T-helper 9 cell (primary cell): ENCODE data around the gene MRPL10.

ENCODE experiments used
- DNase-seq: peaks from one replicate; pipeline ENCODE4 v3.0.0-alpha.2; 2020
- total RNA-seq, 2 donors: gene quantifications; one replicate each; lab custom pipeline; 2026; lab: John Stamatoyannopoulos, UW

Gene MRPL10
- 53.2 to 68.1 reads per million in 2 donors for total RNA-seq

- DNase-seq: peak; percentile 88
Measured at GRCh38 chr17:47831003-47831933, at the start of gene MRPL10, which contains the start of gene LRRC46. TSS of gene MRPL10 (minus strand) at chr17:47831541. CDS start at chr17:47831511, 30 bp downstream. TSS of gene LRRC46 (plus strand) at chr17:47831670. CDS start at chr17:47831990, 320 bp downstream.

- no peak for DNase-seq
Measured at GRCh38 chr17:47879776-47880454, 48.6 kb upstream of the MRPL10 start.

- DNase-seq: no peak
Measured at GRCh38 chr17:47879028-47879585, 47.8 kb upstream of the MRPL10 start.

- no peak for DNase-seq
Measured at GRCh38 chr17:47878203-47879027, 47.1 kb upstream of the MRPL10 start.

DNA sequence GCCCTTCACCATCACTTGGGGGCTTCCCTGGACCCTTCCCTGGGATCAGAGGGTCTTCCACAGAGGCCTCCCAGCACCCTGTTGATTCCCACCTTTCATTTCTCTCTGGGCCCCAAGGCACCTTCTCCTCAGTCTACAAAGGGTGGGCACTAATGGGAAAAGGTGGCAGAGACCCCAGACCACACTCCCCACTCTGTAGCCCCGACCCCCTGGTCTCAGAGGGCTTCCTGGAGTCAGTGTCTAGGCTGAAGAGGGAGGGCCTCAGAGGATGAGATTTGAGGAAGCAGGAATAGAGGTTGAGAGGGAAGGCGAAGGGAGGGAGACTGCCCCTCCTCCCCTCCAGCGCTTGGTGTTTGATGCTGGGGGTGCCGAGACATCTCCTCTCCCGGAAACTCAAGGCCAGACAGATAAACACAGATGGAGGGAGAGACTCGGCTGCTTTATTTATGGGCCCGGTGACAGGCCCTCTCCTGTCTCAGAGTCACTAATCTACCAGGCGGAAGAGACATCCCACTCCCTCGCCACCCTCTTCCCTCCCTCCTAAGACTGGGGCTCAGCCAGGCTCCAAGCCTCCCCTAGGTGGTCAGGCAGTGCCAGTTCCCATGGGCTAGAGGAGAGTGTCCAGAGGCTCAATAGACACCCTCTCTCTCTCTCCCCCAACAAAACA, 46.2 kb upstream of the MRPL10 start:
- DNase-seq: no peak

DNA sequence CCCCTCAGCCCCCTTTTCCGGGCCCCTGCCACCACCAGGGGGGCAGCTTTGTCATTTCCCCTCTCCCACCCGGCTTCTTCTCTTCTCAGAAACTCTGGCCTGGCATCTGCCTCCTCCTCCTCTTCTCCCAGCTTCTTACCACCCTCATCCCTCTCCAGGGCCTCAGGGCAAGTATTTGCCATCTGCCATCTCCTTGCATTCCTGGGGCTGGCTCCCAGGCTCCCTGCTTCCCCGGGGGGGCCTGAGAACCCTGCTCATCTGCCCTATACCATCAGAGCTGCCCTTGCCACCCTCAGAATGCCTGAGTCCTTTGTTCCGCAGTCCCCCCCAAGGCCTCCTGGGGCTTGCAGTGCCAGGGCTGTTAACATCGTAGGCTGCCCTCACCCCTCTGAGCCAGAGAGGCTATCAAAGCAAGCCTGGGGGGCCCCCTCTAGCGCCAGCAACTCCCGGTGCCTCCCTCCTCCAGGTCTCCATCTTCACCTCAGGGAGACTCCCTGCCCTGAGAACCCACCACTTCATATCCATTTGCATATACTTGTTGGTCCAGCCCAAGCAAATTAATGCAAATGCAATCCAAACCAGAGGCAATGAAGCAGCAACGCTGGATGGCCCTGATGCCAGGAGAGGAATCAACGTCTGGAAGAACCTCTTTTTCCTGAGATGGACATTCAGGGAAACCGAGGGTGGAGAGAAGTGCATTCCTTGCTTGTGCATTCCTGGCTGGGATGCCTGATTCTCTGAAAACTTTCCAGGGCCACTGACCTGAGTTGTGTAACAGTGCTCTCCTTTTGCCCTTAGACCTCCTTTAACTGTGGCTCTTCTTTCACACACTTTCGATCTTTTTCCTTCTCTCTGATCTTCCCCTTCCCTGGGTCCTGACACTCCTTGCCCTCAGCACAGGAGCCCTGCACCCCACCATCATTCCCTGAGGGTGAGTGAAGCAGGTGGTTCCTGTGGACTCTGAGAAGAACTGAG, 44.0 kb upstream of the MRPL10 start:
- no peak for DNase-seq

- DNase-seq: no peak
Measured at GRCh38 chr17:47873200-47874090, 42.1 kb upstream of the MRPL10 start.

DNA sequence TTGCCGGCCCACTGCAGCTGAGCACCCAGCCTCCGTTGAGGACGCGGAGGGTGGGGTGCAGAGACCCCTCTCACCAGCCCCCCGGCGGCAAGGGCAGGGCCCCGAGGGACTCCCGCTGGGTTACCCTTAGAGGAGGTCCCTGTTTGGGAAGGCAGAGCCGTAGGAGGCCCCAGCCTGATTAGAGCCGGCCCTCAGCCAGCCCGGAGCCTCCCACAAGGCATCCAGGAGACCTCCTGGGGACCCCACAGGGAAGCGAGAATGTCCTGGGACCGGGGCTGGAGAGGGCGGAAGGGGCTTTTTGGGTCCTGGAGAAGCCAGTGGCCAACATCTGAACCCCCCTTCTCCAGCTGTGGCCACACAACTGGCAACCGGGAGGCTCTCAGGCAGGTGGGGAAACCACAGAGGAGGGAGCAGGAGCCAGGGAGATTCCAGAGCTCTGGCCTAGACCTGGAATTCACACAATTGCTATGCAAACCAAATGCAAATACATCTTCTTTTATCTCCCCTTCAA, 41.4 kb upstream of the MRPL10 start:
- DNase-seq: no peak

DNA sequence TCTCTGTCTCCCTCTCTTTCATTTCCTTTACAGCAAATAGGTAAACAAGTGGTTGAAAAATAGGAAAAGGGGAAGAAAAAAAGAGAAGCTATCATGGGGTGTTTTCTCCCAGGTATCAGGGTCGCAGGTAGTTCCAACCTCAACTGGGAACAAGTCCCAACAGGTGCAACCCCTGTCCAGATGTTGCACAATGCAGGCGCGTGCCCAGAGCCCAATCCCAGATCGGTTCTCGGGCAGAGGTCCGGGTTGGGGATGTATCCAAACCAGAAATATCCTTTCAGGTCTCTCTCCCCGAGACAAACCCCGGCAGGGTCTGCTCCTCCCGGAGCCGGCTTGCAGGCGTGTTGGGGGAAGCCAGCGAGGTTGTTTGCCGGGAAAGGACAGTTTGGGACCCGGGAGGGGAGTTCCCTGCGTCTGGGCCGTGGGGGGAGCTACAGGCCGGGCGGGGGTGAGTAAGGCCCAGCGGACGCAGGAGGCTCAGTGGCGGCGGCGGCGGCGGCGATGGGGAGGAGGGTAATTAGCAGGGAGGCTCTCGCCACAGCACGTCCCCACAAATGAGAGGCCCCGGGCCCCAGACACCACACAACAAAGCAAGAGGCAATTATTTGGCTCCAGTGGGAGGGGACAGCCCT, 40.8 kb upstream of the MRPL10 start:
- DNase-seq: no peak

DNA sequence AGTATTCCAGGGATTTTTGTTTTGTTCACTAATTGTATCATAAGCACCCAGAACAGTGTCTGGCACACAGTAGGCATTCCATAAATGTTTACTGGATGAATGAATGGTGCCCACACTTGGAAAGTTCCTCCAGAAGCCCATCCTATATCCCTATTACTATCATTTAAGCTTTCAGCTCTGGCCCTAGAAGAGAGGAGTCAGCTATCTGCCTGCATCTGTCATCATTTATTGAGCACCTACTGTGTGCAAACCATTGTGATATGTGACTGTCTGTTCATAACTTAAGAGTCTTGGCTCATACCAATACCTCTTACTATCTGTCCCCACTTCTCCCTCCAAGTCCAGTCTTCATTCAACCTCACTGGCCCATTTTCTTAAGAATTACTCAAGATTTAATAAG, 39.7 kb upstream of the MRPL10 start:
- DNase-seq: no peak

DNA sequence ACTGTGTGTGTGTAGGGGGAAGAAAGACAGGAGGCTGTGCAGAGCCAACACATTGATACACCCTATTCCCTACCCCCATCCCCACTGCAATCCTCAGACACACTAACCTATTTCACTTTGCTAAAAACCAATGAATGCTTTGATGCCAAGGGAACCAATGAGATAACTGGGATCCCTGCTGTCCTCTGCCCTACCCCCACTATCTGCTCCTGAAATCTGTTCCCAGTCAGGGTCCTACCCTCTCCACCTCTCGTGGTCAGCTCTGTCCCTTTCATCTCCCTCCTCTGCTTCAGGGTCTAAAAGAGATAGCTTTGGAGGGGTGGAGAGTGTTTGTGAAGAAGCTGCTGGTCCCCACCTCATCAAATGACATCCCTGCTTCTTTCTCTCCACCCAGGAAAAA, 38.7 kb upstream of the MRPL10 start:
- DNase-seq: no peak

GRCh38 chr17:47869114-47869513, 37.8 kb upstream of the MRPL10 start:
- no peak for DNase-seq

GRCh38 chr17:47867813-47868533, 36.6 kb upstream of the MRPL10 start:
- no peak for DNase-seq

DNA sequence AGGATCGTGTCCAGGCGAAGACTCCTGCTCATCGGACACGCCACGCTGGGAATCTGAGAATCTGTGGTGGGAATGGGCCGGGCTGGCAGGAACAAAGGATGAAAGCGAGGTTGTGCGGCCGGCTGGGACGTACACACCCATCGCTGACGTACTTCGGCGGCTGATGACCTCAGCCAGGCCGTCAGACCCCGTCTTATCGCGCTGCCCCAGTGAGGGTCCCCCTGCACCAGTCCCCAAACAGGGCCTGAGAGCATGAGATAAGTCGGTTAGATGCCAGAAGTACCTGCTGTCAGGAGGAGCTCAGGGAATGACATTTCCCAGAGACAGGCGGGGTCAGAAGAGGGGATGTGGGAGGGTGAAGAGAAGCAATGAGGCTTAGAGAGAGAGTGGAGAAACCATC, 35.6 kb upstream of the MRPL10 start:
- DNase-seq: no peak

GRCh38 chr17:47864791-47865216, 33.5 kb upstream of the MRPL10 start:
- no peak for DNase-seq

GRCh38 chr17:47862621-47863440, 31.5 kb upstream of the MRPL10 start:
- DNase-seq: no peak

- no peak for DNase-seq
Measured at GRCh38 chr17:47860386-47860785, 29.0 kb upstream of the MRPL10 start.
